GM19328 (cell line): Measurements from ENCODE around the gene BCL2L14.

ENCODE experiments used
- ATAC-seq: cut with Tn5 transposase; IDR thresholded peaks from one replicate; pipeline ENCODE4 v1.9.1; 2021; ENCODE audit warnings: mild to moderate bottlenecking, moderate library complexity; ENCODE audit not compliant: unreplicated experiment

Gene BCL2L14

GRCh38 chr12:12054993-12055392 is 15.7 kb upstream of the BCL2L14 start:
- ATAC-seq = no peak

- ATAC-seq = no peak
These were observed 13.8 kb upstream of the BCL2L14 start for GRCh38 chr12:12056951-12057350.

GRCh38 chr12:12064596-12064995 is 6.1 kb upstream of the BCL2L14 start:
- no peak for ATAC-seq

DNA sequence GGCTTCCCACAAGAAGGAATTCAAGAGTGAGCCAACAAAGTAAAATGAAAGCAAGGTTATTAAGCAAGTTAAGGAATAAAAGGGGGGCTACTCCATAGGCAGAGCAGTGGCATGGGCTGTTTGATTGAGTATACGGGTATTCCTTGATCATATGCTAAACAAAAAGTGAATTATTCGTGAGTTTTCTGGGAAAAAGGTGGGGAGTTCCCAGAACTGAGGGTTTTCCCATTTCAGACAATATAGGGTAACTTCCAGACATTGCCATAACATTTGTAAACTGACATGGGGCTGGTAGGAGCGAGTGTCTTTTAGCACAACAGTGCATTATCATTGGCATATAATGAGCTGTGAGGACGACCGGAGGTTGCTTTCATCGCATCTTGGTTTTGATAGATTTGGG is 2.0 kb upstream of the BCL2L14 start:
- ATAC-seq = no peak

- ATAC-seq = no peak
These were observed 754 bp upstream of the BCL2L14 start for GRCh38 chr12:12069821-12070548.

DNA sequence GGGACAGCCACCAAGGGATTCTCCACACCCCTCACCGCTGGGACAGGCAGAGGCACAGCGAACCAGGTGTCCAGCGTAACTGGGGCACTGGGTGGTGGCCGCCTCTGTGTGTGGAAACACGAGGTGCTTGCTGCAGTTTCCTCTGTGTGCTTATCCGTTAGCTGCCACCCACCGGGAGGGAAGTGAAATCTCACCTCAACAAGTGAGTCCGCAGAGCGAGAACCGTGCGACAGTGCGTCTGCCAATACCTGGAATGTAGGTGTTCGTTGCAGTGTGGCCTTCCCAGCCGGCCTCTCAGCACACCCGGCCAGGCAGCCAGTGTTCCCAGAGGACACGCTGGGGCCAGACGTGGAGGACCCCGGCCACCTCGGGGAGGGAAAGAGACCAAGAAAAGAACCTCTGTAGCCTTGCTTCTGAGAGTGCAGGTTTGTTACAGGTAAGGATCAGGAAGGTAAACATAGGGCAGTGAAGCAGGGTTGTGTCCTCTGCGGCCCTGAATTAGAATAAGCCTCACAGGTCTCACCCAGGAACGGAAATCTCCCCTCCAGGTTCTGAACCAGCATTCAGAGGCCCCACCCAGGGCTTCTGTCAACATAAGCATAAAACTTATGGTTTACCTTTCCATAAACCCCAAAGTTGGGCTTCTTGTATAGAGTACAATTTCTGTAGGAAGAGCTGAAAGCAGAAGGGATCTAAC is 1.5 kb downstream of the BCL2L14 start:
- ATAC-seq = no peak

GRCh38 chr12:12079291-12079690 is 8.6 kb downstream of the BCL2L14 start:
- no peak for ATAC-seq

- no peak for ATAC-seq
These were observed 11.2 kb downstream of the BCL2L14 start for GRCh38 chr12:12081836-12082497.

- no peak for ATAC-seq
These were observed 12.9 kb downstream of the BCL2L14 start for GRCh38 chr12:12083688-12084087.

DNA sequence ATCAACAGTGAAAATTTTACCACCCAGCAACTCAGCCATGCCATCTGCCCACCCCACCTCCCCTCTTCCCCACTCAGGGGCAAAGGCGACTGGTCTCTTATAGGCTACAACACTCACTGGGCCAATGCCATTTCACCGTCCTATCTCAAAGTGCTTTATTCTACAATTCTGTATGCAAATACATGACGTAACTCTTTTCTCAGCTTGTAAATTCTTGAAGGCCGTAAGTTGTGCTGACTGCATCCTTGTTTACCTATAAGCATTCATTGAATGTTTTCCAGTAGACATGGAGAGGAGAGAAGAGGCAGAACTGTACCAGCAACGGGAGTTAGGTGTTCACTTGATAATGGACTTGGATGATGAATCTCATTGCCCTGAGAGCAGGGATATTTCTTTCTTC is 15.6 kb downstream of the BCL2L14 start:
- ATAC-seq = no peak

DNA sequence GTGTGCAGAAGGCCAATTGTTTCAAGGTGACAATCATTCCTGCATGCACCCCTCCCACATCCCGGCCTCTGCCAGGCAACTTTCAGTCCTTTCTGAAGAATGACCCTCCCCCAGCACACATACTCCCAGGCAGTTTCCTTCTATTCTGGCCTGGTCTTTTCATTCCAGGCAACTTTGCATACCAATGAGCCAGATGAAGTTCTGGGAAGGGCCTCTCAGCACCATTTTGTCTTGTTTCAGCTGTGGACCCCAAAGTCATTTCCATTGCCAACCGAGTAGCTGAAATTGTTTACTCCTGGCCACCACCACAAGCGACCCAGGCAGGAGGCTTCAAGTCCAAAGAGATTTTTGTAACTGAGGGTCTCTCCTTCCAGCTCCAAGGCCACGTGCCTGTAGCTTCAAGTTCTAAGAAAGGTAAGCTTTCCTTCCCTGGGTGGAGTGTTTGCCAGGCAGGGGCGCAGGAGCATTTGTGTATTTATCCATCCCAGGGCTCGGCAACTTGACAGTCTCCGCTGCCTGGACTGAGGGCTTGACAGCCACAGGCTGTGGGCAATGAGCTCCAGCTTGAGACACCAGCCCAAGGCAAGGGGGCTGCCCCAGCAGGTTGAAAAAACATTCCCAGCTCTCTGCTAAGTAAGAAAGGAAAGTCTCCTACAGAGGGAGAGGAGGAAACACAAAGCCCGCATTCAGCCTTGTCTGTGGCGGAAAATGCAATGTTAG is 16.4 kb downstream of the BCL2L14 start:
- no peak for ATAC-seq

DNA sequence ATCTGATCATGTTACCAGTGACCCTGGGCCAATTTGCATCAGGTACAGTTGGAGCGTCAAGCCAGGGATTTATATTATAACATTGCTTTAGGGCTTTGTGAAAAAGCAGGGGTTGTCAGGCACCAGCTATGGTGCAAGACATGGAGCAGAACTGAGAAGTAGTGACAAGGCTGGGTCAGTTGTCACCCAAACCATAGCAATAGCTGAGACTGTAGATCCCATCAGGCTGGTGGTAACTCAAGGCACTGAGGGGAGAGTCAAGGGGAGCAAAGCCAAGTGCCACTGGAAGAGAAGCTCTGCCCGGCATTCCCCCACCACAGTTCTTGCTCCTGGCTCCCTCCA is 16.9 kb downstream of the BCL2L14 start:
- ATAC-seq = no peak

DNA sequence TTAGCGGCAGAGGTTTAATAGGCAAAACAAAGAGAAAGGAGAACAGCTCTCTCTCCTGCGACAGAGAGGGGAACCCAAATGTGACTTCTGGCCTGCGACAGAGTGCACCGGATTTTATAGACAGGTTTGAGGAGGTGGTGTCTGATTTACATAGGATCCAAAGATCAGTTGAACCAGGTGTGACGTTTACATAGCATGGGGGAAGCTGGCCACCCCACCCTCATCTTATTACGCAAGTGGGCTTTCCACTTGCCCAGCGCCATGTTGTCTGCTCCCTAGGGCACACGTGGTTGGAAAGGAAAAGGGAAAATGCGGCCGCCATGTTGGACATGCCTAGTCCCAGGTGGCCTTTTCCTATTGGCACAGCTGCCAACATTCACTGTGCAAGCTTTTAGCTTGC is 17.4 kb downstream of the BCL2L14 start:
- no peak for ATAC-seq

DNA sequence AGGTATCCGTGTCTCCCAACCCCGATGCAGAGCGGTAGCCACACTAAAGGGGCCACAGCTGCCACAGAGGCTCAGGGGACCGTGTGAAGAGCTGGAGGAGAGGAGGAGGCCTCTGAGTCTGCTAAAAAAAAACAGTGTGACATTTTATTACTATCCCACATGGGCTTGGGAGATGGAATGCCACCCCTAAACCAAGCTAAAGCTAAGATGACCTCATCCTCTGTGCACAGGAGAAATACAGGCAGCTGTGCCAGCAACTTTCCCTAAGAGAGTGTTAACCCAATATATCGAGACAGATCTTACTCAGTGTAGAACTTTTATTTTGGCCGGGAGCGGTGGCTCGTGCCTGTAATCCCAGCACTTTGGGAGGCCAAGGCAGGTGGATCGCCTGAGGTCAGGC is 18.0 kb downstream of the BCL2L14 start:
- ATAC-seq = no peak

GRCh38 chr12:12091071-12091470 is 20.3 kb downstream of the BCL2L14 start:
- ATAC-seq = no peak

- no peak for ATAC-seq
These were observed 21.4 kb downstream of the BCL2L14 start for GRCh38 chr12:12091977-12092663.

DNA sequence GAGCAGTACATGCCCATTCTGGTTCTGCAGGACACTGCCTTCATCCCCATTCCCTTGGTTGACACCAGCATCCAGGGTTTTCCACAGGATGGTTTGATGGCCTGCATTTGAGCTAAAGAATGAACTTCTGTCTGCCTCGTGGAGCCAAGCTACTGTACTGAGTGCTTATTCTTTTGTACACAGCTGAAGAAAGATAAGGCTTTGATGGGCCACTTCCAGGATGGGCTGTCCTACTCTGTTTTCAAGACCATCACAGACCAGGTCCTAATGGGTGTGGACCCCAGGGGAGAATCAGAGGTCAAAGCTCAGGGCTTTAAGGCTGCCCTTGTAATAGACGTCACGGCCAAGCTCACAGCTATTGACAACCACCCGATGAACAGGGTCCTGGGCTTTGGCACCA is 23.7 kb downstream of the BCL2L14 start:
- ATAC-seq = no peak

GRCh38 chr12:12095021-12095420 is 24.3 kb downstream of the BCL2L14 start:
- ATAC-seq = no peak

GRCh38 chr12:12097891-12098690 is 27.4 kb downstream of the BCL2L14 start:
- no peak for ATAC-seq

- no peak for ATAC-seq
These were observed 27.9 kb downstream of the BCL2L14 start for GRCh38 chr12:12098691-12099015.
